Endothelial cell of umbilical vein (primary cell): ENCODE results near the gene TPST1. TPM values are rescaled to one million over a fixed set of nuclear protein-coding genes. Genes with fewer than 3 reads are reported as not detected.

Experiments used
- BruUV-seq: library from RNA; stranded (reverse); fragments of 400-500 nt; replicated peaks from 2 replicates; lab custom pipeline; 2021; lab: Mats Ljungman, UMichigan
- CTCF ChIA-PET: fragments of 300-600, 350-600 bp; sonication (Branson Sonifier 250); formaldehyde crosslinking; loops from one replicate; lab custom pipeline; 2021; ENCODE audit warnings: antibody characterized with exemption, inconsistent platforms; lab: Charles Lee
- POLR2A ChIA-PET: fragments of 300-600, 350-600 bp; sonication (Branson Sonifier 250); formaldehyde crosslinking; loops from one replicate; lab custom pipeline; 2021; ENCODE audit warnings: antibody characterized with exemption, inconsistent platforms; lab: Charles Lee
- DNase-seq: peaks from one replicate; pipeline ENCODE4 v3.0.0-alpha.2; 2011; ENCODE audit warnings: low read depth, low spot score
- FAIRE-seq: peaks from 2 replicates; lab custom pipeline; 2011; peaks lifted over from hg19 to GRCh38; lab: Jason Lieb, UNC
- H2AFZ ChIP-seq: 2 replicates; pipeline ENCODE4 v1.6.0; 2012; ENCODE audit warnings: low read depth, low read length, control low read depth, inconsistent platforms
- H3K27ac ChIP-seq: 2 replicates; pipeline ENCODE4 v1.5.1; 2011; ENCODE audit warnings: low read depth, mild to moderate bottlenecking, control low read depth, low read length, moderate library complexity; ENCODE audit not compliant: insufficient read depth
- H3K27me3 ChIP-seq, 2 experiments: 2 replicates each; pipeline versions ENCODE4 v1.6.0 to v1.6.1; 2011; ENCODE audit warnings: low read length in 2 of 2, mixed read lengths in 1 of 2; ENCODE audit not compliant: control insufficient read depth in 2 of 2, insufficient read depth in 2 of 2
- H3K36me3 ChIP-seq, 2 experiments: 2 replicates in 1 of 2; 3 replicates in 1 of 2; pipeline ENCODE4 v1.5.1; 2011; ENCODE audit warnings: low read length in 2 of 2, mild to moderate bottlenecking in 1 of 2, moderate library complexity in 1 of 2; ENCODE audit not compliant: control insufficient read depth in 2 of 2, insufficient read depth in 2 of 2; ENCODE audit errors: extremely low read depth in 1 of 2
- H3K4me1 ChIP-seq: 3 replicates; pipeline ENCODE4 v1.5.1; 2011; ENCODE audit warnings: mild to moderate bottlenecking, low read length; ENCODE audit not compliant: control insufficient read depth, insufficient read depth; ENCODE audit errors: extremely low read depth
- H3K4me2 ChIP-seq: 2 replicates; pipeline ENCODE4 v1.6.1; 2011; ENCODE audit warnings: low read length, control low read depth, mixed read lengths; ENCODE audit not compliant: insufficient read depth
- H3K4me3 ChIP-seq, 3 experiments: fragments of 200-600 bp in 1 of 3; sonication (generic), shearing (Covaris generic) in 1 of 3; replicated peaks in 1 of 3; 2 replicates each; pipeline ENCODE4 v1.5.1; 2011 to 2016; ENCODE audit warnings: control low read depth in 3 of 3, low read length in 3 of 3, mild to moderate bottlenecking in 2 of 3, inconsistent platforms in 1 of 3, low read depth in 1 of 3, moderate library complexity in 1 of 3; ENCODE audit not compliant: insufficient read depth in 1 of 3
- H3K79me2 ChIP-seq: 2 replicates; pipeline ENCODE4 v1.6.0; 2012; ENCODE audit warnings: low read length, inconsistent platforms; ENCODE audit not compliant: control insufficient read depth, insufficient read depth
- H3K9ac ChIP-seq: replicated peaks from 2 replicates; pipeline ENCODE3; 2011; ENCODE audit warnings: low read length, control low read depth; ENCODE audit not compliant: insufficient read depth; ENCODE audit errors: extremely low read depth
- H3K9me1 ChIP-seq: replicated peaks from 3 replicates; pipeline ENCODE4 v1.6.0; 2011; ENCODE audit warnings: mild to moderate bottlenecking, low read length; ENCODE audit not compliant: control insufficient read depth, insufficient read depth; ENCODE audit errors: extremely low read depth
- H3K9me3 ChIP-seq: replicated peaks from 2 replicates; pipeline ENCODE4 v1.5.1; 2012; ENCODE audit warnings: low read length, inconsistent platforms; ENCODE audit not compliant: control insufficient read depth, insufficient read depth
- H4K20me1 ChIP-seq: replicated peaks from 2 replicates; pipeline ENCODE3; 2011; ENCODE audit warnings: mild to moderate bottlenecking, low read length; ENCODE audit not compliant: control insufficient read depth, insufficient read depth; ENCODE audit errors: extremely low read depth
- CTCF ChIP-seq, 2 donors: IDR thresholded peaks; 1 replicate in 1 of 2; 2 replicates in 1 of 2; pipeline ENCODE4 v1.5.1; 2011; ENCODE audit warnings: low read length in 2 of 2, mild to moderate bottlenecking in 2 of 2, moderate library complexity in 2 of 2, control low read depth in 1 of 2, inconsistent platforms in 1 of 2, low read depth in 1 of 2; ENCODE audit not compliant: insufficient read depth in 1 of 2; ENCODE audit errors: extremely low read depth in 1 of 2
- EZH2 ChIP-seq: IDR thresholded peaks from 2 replicates; pipeline ENCODE4 v1.6.1; 2012; ENCODE audit warnings: borderline replicate concordance, low read depth, mild to moderate bottlenecking, moderate library complexity, low read length, inconsistent platforms; ENCODE audit not compliant: severe bottlenecking
- FOS ChIP-seq: IDR thresholded peaks from 2 replicates; pipeline ENCODE4 v1.6.1; 2011; ENCODE audit warnings: mild to moderate bottlenecking, low read length, moderate library complexity, borderline replicate concordance; ENCODE audit not compliant: insufficient read depth
- GATA2 ChIP-seq: IDR thresholded peaks from 2 replicates; pipeline ENCODE4 v1.7.0; 2011; ENCODE audit warnings: low read depth, mild to moderate bottlenecking, moderate library complexity, mixed read lengths, low read length; ENCODE audit not compliant: insufficient read length, insufficient read depth
- JUN ChIP-seq: IDR thresholded peaks from 2 replicates; pipeline ENCODE4 v1.6.1; 2011; ENCODE audit warnings: borderline replicate concordance, low read depth; ENCODE audit not compliant: insufficient read length, insufficient read depth
- MAX ChIP-seq: IDR thresholded peaks from 2 replicates; pipeline ENCODE4 v1.6.1; 2011; ENCODE audit not compliant: insufficient read depth, insufficient read length
- MYC ChIP-seq: IDR thresholded peaks from one replicate; pipeline ENCODE4 v1.6.1; 2011; ENCODE audit warnings: mild to moderate bottlenecking, low read depth, low read length
- POLR2A ChIP-seq: IDR thresholded peaks from 2 replicates; pipeline ENCODE4 v1.6.1; 2012; ENCODE audit warnings: low read depth, mild to moderate bottlenecking, control low read depth, low read length
- POLR2AphosphoS5 ChIP-seq: IDR thresholded peaks from 2 replicates; pipeline ENCODE4 v1.6.1; 2012; ENCODE audit warnings: low read depth, mild to moderate bottlenecking, control low read depth, low read length, moderate library complexity; ENCODE audit not compliant: insufficient read depth
- dilution Hi-C: fragments of 300-500 bp; cut with MboI; formaldehyde crosslinking; loops from one replicate; pipeline ENCODE4 v1.15.0; 2019; ENCODE audit warnings: low sequenced_read_pairs; ENCODE audit not compliant: extremely low pct_ligation_motif_present
- intact Hi-C: fragments of 100-400 bp; cut with micrococcal nuclease; formaldehyde crosslinking; loops from one replicate; pipeline ENCODE4 v1.10.0; 2022
- polyA plus RNA-seq, 4 experiments: library from polyadenylated mRNA; depleted of rRNA in 3 of 4; stranded (reverse) in 3 of 4; unstranded in 1 of 4; fragments of >200 nt; gene quantifications; 2 replicates each; pipeline versions ENCODE4 v1.2.1 to v1.2.3, GENCODE V29; 2011 to 2012; ENCODE audit warnings: missing spikeins in 1 of 4
- total RNA-seq: library from RNA; stranded (reverse); gene quantifications from 2 replicates; pipeline ENCODE4 v1.2.3, GENCODE V29; 2021

TPST1 gene
- total and polyA plus RNA-seq, 2 donors (not counting 3 experiments of a cell fraction or from before 2014, with no cell fraction given), result 18.7 to 21.0 TPM

GRCh38 chr7:66213637-66214036 lies 8.5 kb downstream of the TPST1 start:
- no peaks in the 10 kb centered on the region for H3K9me3 ChIP-seq
- intact Hi-C loops, result no loop called here
- FAIRE-seq, result no peak
- ChIA-PET CTCF (interaction anchor here (1.1 kb wide), 1 partner anchor 9 kb away, joined by 4 read pairs; the partner anchor contains the start of gene TPST1), POLR2A (no interaction called here)
- H3K9me1 ChIP-seq, result no peaks in the 10 kb centered on the region
- BruUV-seq, result no TSS peak
- H4K20me1 ChIP-seq, result no peaks in the 10 kb centered on the region
- no peak overlapping the region for H3K4me3 ChIP-seq
- dilution Hi-C loops, result no loop called here
- H3K36me3 ChIP-seq, result no peaks in the 10 kb centered on the region
- H3K79me2 ChIP-seq, result peaks cover 14% of the 10 kb centered on the region
- H3K27me3 ChIP-seq, result no peaks in the 10 kb centered on the region
- no peak overlapping the region for H3K27ac ChIP-seq
- no peak overlapping the region for H3K9ac ChIP-seq
- H3K4me1 ChIP-seq, result no peaks in the 10 kb centered on the region
- no peak for TF ChIP-seq POLR2A
- no peak for TF ChIP-seq EZH2
- TF ChIP-seq CTCF (IDR thresholded peaks at IDR 0.05; ENCODE audit: extremely low read depth in 1 of 2, insufficient read depth in 1 of 2, low read depth in 1 of 2, low read length in 2 of 2), result no peak
- no peak for TF ChIP-seq FOS
- TF ChIP-seq GATA2, result no peak
- TF ChIP-seq MYC, result no peak
- TF ChIP-seq POLR2AphosphoS5, result no peak
- no peak for TF ChIP-seq MAX
- TF ChIP-seq JUN, result no peak
- H2AFZ ChIP-seq, result no peak overlapping the region
- DNase-seq, result no peak
- no peak overlapping the region for H3K4me2 ChIP-seq
